GM12878 (cell line): Measurements from ENCODE around the gene BSN. TPM values are rescaled to one million over a fixed set of nuclear protein-coding genes. Genes with fewer than 3 reads are reported as not detected.

Experiments used
- ATAC-seq: fragments of 200-7000 bp; cut with Tn5 transposase; 3 replicates; pipeline ENCODE4 v1.9.1; 2020; ENCODE audit warnings: mild to moderate bottlenecking, moderate library complexity
- BruUV-seq: library from RNA; stranded (reverse); fragments of 400-500 nt; replicated peaks from 2 replicates; lab custom pipeline; 2021; lab: Mats Ljungman, UMichigan
- CTCF ChIA-PET: fragments of 300-600 bp; sonication (Branson Sonifier 250); formaldehyde crosslinking; extraction: SDS; loops from one replicate; lab custom pipeline; 2021; ENCODE audit warnings: inconsistent platforms; lab: Yijun Ruan, JAX
- POLR2A ChIA-PET: fragments of 350-600 bp; formaldehyde crosslinking; extraction: SDS; loops from one replicate; lab custom pipeline; 2021; ENCODE audit warnings: inconsistent platforms; lab: Charles Lee
- RAD21 ChIA-PET: fragments of 300-600 bp; sonication (Branson Sonifier 250); formaldehyde crosslinking; loops from one replicate; lab custom pipeline; 2023; ENCODE audit warnings: antibody characterized with exemption; ENCODE audit not compliant: unreplicated experiment; lab: Charles Lee
- SMC1A ChIA-PET: fragments of 300-600 bp; sonication (Branson Sonifier 250); formaldehyde crosslinking; loops from one replicate; lab custom pipeline; 2023; ENCODE audit not compliant: unreplicated experiment, uncharacterized antibody; lab: Charles Lee
- DNase-seq: peaks from one replicate; pipeline ENCODE4 v3.0.0-alpha.2; 2011; ENCODE audit warnings: low read depth, low spot score
- FAIRE-seq: peaks from 3 replicates; lab custom pipeline; 2011; peaks lifted over from hg19 to GRCh38; lab: Jason Lieb, UNC
- H2AFZ ChIP-seq: 2 replicates; pipeline ENCODE4 v1.6.0; 2011; ENCODE audit warnings: low read depth, low read length, control low read depth; ENCODE audit not compliant: control insufficient read depth
- H3K27ac ChIP-seq: 2 replicates; pipeline ENCODE4 v1.5.1; 2011; ENCODE audit warnings: control low read depth; ENCODE audit not compliant: control insufficient read depth, insufficient read depth
- H3K27me3 ChIP-seq, 2 experiments: replicated peaks in 1 of 2; 2 replicates each; pipeline versions ENCODE4 v1.6.0 to v1.6.1; 2011; ENCODE audit warnings: low read length in 1 of 2; ENCODE audit not compliant: control insufficient read depth in 2 of 2, insufficient read depth in 2 of 2
- H3K36me3 ChIP-seq, 2 experiments: 2 replicates each; pipeline ENCODE4 v1.5.1; 2011; ENCODE audit warnings: low read length in 1 of 2; ENCODE audit not compliant: control insufficient read depth in 2 of 2, insufficient read depth in 2 of 2
- H3K4me1 ChIP-seq: 2 replicates; pipeline ENCODE4 v1.6.1; 2011; ENCODE audit warnings: mild to moderate bottlenecking, low read length, moderate library complexity, mixed read lengths; ENCODE audit not compliant: control insufficient read depth, insufficient read depth
- H3K4me2 ChIP-seq: 2 replicates; pipeline ENCODE4 v1.6.0; 2011; ENCODE audit warnings: control low read depth; ENCODE audit not compliant: control insufficient read depth, insufficient read depth
- H3K4me3 ChIP-seq: fragments of 200-600 bp; sonication (generic); 2 replicates; pipeline ENCODE4 v1.5.1; 2016
- H3K79me2 ChIP-seq: 2 replicates; pipeline ENCODE4 v1.6.0; 2011; ENCODE audit warnings: low read length; ENCODE audit not compliant: control insufficient read depth, insufficient read depth
- H3K9ac ChIP-seq: 2 replicates; pipeline ENCODE4 v1.8.0; 2011; ENCODE audit warnings: low read length, control low read depth, mixed read lengths; ENCODE audit not compliant: control insufficient read depth, insufficient read depth
- H3K9me3 ChIP-seq: replicated peaks from 3 replicates; pipeline ENCODE4 v1.5.1; 2011; ENCODE audit warnings: mild to moderate bottlenecking, low read length; ENCODE audit not compliant: control insufficient read depth, insufficient read depth
- H4K20me1 ChIP-seq: 2 replicates; pipeline ENCODE4 v1.6.0; 2011; ENCODE audit not compliant: control insufficient read depth, insufficient read depth
- ESRRA ChIP-seq: IDR thresholded peaks from 2 replicates; pipeline ENCODE4 v1.6.1; 2012; ENCODE audit warnings: mild to moderate bottlenecking, low read length, improper control_type of control experiment
- MEF2A ChIP-seq: IDR thresholded peaks from 2 replicates; pipeline ENCODE4 v1.6.1; 2011; ENCODE audit warnings: low read depth, mild to moderate bottlenecking, low read length, moderate library complexity; ENCODE audit not compliant: insufficient read depth
- NR2C1 ChIP-seq: fragments of 450-650 bp; IDR thresholded peaks from 2 replicates; pipeline ENCODE4 v1.6.1; 2017; ENCODE audit warnings: antibody characterized with exemption, mild to moderate bottlenecking, moderate library complexity
- RAD21 ChIP-seq: IDR thresholded peaks from 2 replicates; pipeline ENCODE4 v1.6.1; 2011; ENCODE audit warnings: mild to moderate bottlenecking, low read depth, low read length, moderate library complexity; ENCODE audit not compliant: insufficient read depth
- ZNF274 ChIP-seq: IDR thresholded peaks from one replicate; pipeline ENCODE4 v1.8.0; 2011; ENCODE audit not compliant: insufficient read length, insufficient read depth
- WGBS: methylation state at CpG from one replicate; pipeline ENCODE4 v1.1.6; 2016; ENCODE audit warnings: low lambda C conversion rate; ENCODE audit not compliant: insufficient replicate concordance, insufficient coverage; ENCODE audit errors: missing lambda C conversion rate; 5-methylcytosine and 5-hydroxymethylcytosine counted together
- in situ Hi-C: fragments of 300-500 bp; cut with MboI; formaldehyde crosslinking; loops from 9 replicates; pipeline ENCODE4 v1.14.3; 2018; ENCODE audit warnings: mixed read lengths
- intact Hi-C: fragments of 100-400 bp; cut with micrococcal nuclease; formaldehyde crosslinking; loops from one replicate; pipeline ENCODE4 v1.14.2; 2022; ENCODE audit not compliant: unreplicated experiment
- polyA plus RNA-seq, 11 experiments: library from polyadenylated mRNA; depleted of rRNA in 4 of 11; unstranded in 6 of 11; stranded (reverse) in 5 of 11; fragments of >200 nt; fragmentation: Nextera tagmentation in 4 of 11; fragmentation: Illumina TruSeq in 1 of 11; extraction: Ambion mirVana in 4 of 11; extraction: Trizol in 1 of 11; gene quantifications; 1 replicate in 1 of 11; 2 replicates in 10 of 11; pipeline versions ENCODE4 v1.2.1 to v1.2.3, GENCODE V29; 2011 to 2016; ENCODE audit warnings: inconsistent platforms in 2 of 11, missing spikeins in 2 of 11, low read depth in 1 of 11
- total RNA-seq, 4 experiments: library from RNA; depleted of rRNA in 3 of 4; stranded (reverse); fragments of >200 nt in 3 of 4; fragmentation: Illumina TruSeq in 1 of 4; extraction: Trizol in 1 of 4; gene quantifications; 2 replicates each; pipeline versions ENCODE4 v1.2.1 to v1.2.3, GENCODE V29; 2013 to 2021
- TF ChIP-seq, protein P1 (sequence below): fragments of 150-350 bp; IDR thresholded peaks from 2 replicates; pipeline ENCODE4 v1.6.1; 2016; ENCODE audit warnings: low read depth, low read length

BSN gene
- total and polyA plus RNA-seq, 10 of the 15 experiments (the other 5 are each of a cell fraction or from before 2014, with no cell fraction given), result under 0.01 to 0.19 (median 0.05) TPM; not detected in 1

DNA sequence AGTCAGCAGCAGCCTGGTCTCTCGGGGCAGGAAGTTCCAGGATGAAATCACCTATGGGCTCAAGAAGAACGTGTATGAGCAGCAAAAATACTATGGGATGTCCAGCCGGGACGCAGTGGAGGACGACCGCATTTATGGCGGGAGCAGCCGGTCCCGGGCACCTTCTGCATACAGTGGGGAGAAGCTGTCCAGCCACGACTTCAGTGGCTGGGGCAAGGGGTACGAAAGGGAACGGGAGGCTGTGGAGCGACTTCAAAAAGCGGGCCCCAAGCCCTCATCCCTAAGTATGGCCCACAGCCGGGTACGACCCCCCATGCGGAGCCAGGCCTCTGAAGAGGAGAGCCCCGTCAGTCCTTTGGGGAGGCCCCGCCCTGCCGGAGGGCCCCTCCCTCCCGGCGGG, 107.7 kb downstream of the BSN start:
- no peaks in the 10 kb centered on the region for H3K9me3 ChIP-seq
- TF ChIP-seq ZNF274, result no peak
- no peak overlapping the region for H3K27ac ChIP-seq
- intact Hi-C loops, result no loop called here
- no peaks in the 10 kb centered on the region for H3K79me2 ChIP-seq
- no peak overlapping the region for H3K4me3 ChIP-seq
- ATAC-seq (no peak), DNase-seq (no peak), FAIRE-seq (no peak)
- SMC1A ChIA-PET, result no interaction called here
- H3K4me2 ChIP-seq, result no peak overlapping the region
- in situ Hi-C loops, result no loop called here
- CTCF ChIA-PET, result no interaction called here
- WGBS, result 43% methylated on average over 21 of the region's 22 CpGs
- no peaks in the 10 kb centered on the region for H3K36me3 ChIP-seq
- POLR2A ChIA-PET, result no interaction called here
- RAD21 ChIA-PET, result no interaction called here
- no peak overlapping the region for H2AFZ ChIP-seq
- H3K9ac ChIP-seq, result no peak overlapping the region
- no peaks in the 10 kb centered on the region for H3K4me1 ChIP-seq
- no peaks in the 10 kb centered on the region for H3K27me3 ChIP-seq
- no TSS peak for BruUV-seq
- no peaks in the 10 kb centered on the region for H4K20me1 ChIP-seq

DNA sequence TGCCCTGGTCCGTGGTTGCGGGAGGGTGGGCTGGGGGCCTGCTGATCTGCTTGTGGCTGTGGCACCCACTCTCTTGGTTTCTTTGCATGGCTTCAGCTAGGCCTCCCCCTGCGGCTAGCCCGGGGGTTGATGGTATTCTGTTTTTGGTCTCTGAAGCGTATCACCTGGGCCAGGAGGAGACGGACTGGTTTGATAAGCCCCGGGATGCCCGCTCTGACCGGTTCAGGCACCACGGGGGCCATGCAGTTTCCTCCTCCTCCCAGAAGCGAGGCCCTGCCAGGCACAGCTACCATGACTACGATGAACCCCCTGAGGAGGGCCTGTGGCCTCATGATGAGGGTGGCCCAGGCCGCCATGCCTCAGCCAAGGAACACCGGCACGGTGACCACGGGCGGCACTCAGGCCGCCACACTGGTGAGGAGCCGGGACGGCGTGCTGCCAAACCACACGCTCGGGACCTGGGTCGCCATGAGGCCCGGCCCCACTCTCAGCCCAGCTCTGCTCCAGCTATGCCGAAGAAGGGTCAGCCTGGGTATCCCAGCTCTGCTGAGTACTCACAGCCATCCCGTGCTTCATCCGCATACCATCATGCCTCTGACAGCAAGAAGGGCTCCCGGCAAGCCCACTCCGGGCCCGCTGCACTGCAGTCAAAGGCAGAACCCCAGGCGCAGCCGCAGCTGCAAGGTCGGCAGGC, 108.6 kb downstream of the BSN start:
- Histone ChIP-seq H3K27ac (no peak overlapping the region), H3K9me3 (no peaks in the 10 kb centered on the region), H3K9ac (no peak overlapping the region), H3K79me2 (no peaks in the 10 kb centered on the region), H4K20me1 (no peaks in the 10 kb centered on the region), H2AFZ (no peak overlapping the region), H3K27me3 (no peaks in the 10 kb centered on the region), H3K36me3 (no peaks in the 10 kb centered on the region), H3K4me3 (no peak overlapping the region), H3K4me2 (no peak overlapping the region), H3K4me1 (no peaks in the 10 kb centered on the region)
- WGBS, result 69% methylated on average over 34 of the region's 34 CpGs
- TF ChIP-seq MEF2A, result no peak
- TF ChIP-seq ESRRA, result no peak
- TF ChIP-seq, protein P1, sequence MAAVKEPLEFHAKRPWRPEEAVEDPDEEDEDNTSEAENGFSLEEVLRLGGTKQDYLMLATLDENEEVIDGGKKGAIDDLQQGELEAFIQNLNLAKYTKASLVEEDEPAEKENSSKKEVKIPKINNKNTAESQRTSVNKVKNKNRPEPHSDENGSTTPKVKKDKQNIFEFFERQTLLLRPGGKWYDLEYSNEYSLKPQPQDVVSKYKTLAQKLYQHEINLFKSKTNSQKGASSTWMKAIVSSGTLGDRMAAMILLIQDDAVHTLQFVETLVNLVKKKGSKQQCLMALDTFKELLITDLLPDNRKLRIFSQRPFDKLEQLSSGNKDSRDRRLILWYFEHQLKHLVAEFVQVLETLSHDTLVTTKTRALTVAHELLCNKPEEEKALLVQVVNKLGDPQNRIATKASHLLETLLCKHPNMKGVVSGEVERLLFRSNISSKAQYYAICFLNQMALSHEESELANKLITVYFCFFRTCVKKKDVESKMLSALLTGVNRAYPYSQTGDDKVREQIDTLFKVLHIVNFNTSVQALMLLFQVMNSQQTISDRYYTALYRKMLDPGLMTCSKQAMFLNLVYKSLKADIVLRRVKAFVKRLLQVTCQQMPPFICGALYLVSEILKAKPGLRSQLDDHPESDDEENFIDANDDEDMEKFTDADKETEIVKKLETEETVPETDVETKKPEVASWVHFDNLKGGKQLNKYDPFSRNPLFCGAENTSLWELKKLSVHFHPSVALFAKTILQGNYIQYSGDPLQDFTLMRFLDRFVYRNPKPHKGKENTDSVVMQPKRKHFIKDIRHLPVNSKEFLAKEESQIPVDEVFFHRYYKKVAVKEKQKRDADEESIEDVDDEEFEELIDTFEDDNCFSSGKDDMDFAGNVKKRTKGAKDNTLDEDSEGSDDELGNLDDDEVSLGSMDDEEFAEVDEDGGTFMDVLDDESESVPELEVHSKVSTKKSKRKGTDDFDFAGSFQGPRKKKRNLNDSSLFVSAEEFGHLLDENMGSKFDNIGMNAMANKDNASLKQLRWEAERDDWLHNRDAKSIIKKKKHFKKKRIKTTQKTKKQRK, result no peak
- no peak for TF ChIP-seq RAD21
- no peak for TF ChIP-seq NR2C1
- ChIA-PET SMC1A (interaction anchor here (0.6 kb wide), 1 partner anchor 85 kb away, joined by 3 read pairs; no protein-coding TSS in a partner anchor), RAD21 (no interaction called here), POLR2A (no interaction called here), CTCF (interaction anchor here (1.0 to 1.1 kb wide), 2 partner anchors 9 to 10 kb away, joined by 3 read pairs; no protein-coding TSS in a partner anchor)
- intact Hi-C loops (no loop called here), in situ Hi-C loops (no loop called here)
- ATAC-seq (no peak), FAIRE-seq (no peak), DNase-seq (no peak)
- BruUV-seq, result no TSS peak
